ENCODE measurements around the gene ETFDH.
"Not testable (repeated sequence)": the region's sequence is repeated elsewhere in the genome, so short reads cannot be mapped to it uniquely, and the experiment has no call there.

The ETFDH gene

DNA sequence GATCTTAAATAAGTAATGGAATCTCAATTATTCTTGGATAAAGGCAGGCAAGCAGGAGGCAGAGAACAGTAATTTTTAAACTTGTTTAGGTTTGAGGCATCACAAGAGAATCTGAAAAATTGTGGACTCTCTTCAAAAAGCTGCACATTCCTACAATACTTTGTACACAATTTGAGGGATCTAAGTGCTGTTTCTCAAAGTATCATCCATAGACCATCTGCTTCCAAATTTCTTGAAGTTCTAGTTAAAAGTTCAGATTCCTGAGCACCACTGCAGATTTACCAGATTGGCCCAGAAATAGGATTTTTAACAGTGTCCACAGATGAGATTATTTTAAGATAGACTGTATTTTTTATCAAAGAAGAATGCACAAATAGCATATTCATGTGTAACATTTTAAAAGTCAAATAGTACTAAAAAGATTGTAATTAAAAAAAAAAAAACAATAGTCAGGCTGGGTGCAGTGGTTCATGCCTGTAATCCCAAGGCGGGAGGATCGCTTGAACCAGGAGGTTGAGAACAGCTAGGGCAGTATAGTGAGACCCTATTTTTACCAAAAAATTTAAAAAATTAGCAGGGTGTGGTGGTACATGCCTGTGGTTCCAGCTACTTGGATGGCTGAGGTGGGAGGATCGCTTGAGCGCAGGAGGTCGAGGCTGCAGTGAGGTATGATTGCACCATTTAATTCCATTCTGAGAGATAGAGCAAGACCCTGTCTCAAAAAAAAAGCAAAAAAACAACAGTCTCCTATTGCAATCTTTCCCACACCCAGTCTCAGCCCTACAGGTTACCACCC, 82.5 kb downstream of the ETFDH start:
- no peak for DNase-seq (ENCODE audit: low read depth)

DNA sequence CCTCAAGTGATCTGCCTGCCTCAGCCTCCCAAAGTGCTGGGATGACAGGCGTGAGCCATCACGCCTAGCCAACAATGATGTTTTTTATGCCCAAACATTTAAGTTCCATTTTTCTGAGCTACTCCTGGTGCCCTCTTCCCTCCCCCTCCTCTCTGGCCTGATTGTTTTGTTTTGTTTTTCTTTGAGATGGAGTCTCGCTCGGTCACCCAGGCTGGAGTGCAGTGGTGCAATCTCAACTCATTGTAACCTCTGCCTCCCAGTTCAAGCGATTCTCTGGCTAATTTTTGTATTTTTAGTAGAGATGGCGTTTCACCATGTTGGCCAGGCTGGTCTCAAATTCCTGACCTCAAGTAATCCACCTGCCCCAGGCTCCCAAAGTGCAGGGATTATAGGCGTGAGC, 83.7 kb downstream of the ETFDH start:
- not testable (repeated sequence) for DNase-seq (ENCODE audit: low read depth)

DNA sequence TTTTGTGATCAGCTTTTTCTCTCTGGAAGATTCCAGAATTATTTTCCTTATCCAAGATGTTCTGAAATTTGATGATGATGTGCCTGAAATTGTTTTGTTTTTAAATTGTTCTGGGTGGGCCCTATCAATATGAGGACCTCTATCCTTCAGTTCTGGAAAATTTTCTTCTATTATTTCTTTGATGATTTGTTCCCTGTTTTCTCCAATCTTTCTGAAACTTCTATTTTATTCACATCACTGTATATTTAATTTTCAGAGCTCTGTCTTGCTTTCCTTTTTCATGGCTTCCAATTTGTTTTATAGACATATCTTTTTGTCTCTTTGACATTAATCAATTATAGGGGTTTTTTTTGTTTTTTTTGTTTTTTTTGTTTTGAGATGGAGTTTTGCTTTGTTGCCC, 84.5 kb downstream of the ETFDH start:
- DNase-seq (ENCODE audit: low read depth) = no peak

DNA sequence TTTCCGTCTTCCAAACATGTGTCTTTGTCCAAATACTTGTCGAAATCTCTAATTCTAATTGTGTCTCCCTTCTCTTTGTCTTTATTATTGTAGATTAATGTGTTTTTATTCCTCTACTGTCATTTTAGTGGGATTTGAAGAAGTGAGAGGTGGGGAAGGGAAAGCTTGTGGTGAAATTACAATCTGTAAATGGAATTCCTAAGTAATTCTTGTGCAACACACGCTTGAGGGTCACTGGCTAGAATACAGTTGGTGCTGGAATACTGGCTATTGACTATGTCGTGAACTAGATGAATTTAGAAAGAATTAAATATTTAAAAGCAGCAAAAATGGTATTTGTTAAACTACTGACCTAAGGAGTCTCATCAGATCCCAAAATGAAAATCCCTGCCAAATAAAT, 86.0 kb downstream of the ETFDH start:
- no peak for DNase-seq (ENCODE audit: low read depth)

DNA sequence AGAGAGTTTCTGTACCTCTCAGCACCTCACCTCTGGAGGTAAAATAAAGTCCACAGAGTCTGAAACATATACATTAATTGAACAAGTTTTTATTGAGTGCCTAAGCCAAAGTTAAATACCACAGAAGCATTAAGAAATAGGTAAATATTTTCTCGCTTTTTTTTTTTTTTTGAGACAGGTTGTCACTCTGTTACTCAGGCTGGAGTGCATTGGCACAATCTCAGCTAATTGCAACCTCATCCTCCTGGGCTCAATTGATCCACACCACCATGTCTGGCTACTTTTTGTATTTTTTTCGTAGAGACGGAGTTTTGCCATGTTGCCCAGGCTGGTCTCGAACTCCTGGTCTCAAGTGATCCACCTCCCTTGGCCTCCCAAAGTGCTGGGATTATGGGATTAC, 86.6 kb downstream of the ETFDH start:
- DNase-seq (ENCODE audit: low read depth) = no peak
